ENCODE results near the gene SRGAP3.

The SRGAP3 gene

DNA sequence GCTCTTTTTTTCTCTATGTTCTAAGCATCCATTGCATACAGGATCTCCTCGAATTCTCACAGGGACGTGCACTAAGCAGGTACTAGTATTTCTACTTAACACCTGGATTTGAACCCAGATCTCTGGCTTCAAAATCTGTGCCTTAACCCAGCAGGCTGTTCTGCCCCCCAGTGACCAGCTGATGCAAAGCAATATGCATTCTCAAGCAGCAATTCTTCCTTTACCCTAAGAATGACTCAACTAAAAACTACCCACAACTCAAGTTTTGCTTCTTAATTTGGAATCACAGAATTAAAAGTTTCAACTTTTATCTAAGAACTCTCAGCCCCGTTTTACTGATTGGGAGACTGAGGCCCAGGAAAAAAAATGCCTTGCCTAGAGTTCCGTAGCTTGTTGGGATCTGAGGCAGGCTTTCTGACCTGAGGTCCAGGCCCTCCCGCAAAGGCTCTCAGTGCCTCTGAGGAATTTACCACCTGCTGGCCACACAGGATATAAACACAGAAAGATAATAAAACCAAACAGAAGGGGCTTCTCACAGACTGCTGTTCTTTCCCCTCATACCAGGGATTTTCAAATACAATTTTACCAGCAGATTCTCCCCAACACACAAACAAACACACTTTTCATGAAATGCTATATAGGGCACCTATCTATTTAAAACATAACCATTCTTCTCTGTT, 170.7 kb downstream of the SRGAP3 start:
- Histone ChIP-seq H4K20me1 (ENCODE audit: insufficient read depth, low read length) (no peaks in the 10 kb centered on the region), H3K9ac (ENCODE audit: low read length) (no peak overlapping the region), H3K9me2 (ENCODE audit: low read depth, low read length) (no peaks in the 10 kb centered on the region), H3F3A (ENCODE audit: insufficient read depth, low read length) (no peaks in the 10 kb centered on the region), H3K9me3 (ENCODE audit: low read length) (no peaks in the 10 kb centered on the region), H3K36me3 (ENCODE audit: insufficient read depth, low read length) (no peaks in the 10 kb centered on the region), H3K27ac (ENCODE audit: low read depth, low read length, poor library complexity, severe bottlenecking) (no peak overlapping the region), H2AFZ (ENCODE audit: low read length) (no peak overlapping the region), H3K4me1 (ENCODE audit: insufficient read depth, low read length, severe bottlenecking) (no peaks in the 10 kb centered on the region), H3K79me2 (ENCODE audit: insufficient read depth, low read length) (no peaks in the 10 kb centered on the region), H3K4me3 (ENCODE audit: low read depth, low read length, poor library complexity, severe bottlenecking) (no peak overlapping the region), H3K4me2 (ENCODE audit: low read length) (no peak overlapping the region), H3K27me3 (ENCODE audit: insufficient read depth, low read length) (no peaks in the 10 kb centered on the region; the same call in 1 of the 2 replicates)
- no peak for TF ChIP-seq EZH2 (IDR thresholded peaks at IDR 0.05; ENCODE audit: borderline replicate concordance, low read length)
- TF ChIP-seq, protein P1, sequence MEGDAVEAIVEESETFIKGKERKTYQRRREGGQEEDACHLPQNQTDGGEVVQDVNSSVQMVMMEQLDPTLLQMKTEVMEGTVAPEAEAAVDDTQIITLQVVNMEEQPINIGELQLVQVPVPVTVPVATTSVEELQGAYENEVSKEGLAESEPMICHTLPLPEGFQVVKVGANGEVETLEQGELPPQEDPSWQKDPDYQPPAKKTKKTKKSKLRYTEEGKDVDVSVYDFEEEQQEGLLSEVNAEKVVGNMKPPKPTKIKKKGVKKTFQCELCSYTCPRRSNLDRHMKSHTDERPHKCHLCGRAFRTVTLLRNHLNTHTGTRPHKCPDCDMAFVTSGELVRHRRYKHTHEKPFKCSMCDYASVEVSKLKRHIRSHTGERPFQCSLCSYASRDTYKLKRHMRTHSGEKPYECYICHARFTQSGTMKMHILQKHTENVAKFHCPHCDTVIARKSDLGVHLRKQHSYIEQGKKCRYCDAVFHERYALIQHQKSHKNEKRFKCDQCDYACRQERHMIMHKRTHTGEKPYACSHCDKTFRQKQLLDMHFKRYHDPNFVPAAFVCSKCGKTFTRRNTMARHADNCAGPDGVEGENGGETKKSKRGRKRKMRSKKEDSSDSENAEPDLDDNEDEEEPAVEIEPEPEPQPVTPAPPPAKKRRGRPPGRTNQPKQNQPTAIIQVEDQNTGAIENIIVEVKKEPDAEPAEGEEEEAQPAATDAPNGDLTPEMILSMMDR (IDR thresholded peaks at IDR 0.05; ENCODE audit: low read length), result peak; percentile 24; the same call in 1 of the 2 replicates

DNA sequence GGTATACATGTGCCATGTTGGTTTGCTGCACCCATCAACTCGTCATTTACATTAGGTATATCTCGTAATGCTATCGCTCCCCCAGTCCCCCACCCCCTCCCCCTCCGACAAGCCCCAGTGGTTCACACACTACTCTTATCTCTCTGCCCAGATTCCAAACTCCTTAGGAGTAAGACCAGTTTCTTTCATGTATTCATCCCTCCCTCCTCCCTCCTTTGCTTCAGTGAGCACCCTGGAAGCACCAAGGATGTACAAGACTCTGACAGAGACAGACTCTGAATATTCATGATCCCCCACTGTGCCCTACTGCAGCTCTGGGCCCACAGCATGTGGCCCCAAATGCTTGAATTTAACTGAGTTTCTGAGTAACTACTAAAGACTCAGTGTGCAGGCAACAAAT, 172.4 kb downstream of the SRGAP3 start:
- Histone ChIP-seq H3K4me1 (ENCODE audit: insufficient read depth, low read length, severe bottlenecking) (no peaks in the 10 kb centered on the region), H3K4me3 (ENCODE audit: low read depth, low read length, poor library complexity, severe bottlenecking) (no peak overlapping the region), H3K9ac (ENCODE audit: low read length) (no peak overlapping the region), H3K4me2 (ENCODE audit: low read length) (no peak overlapping the region), H2AFZ (ENCODE audit: low read length) (no peak overlapping the region), H3K79me2 (ENCODE audit: insufficient read depth, low read length) (no peaks in the 10 kb centered on the region), H3K36me3 (ENCODE audit: insufficient read depth, low read length) (no peaks in the 10 kb centered on the region), H3K27me3 (ENCODE audit: insufficient read depth, low read length) (no peaks in the 10 kb centered on the region; the same call in 1 of the 2 replicates), H3K9me3 (ENCODE audit: low read length) (no peaks in the 10 kb centered on the region), H4K20me1 (ENCODE audit: insufficient read depth, low read length) (no peaks in the 10 kb centered on the region), H3K9me2 (ENCODE audit: low read depth, low read length) (no peaks in the 10 kb centered on the region), H3F3A (ENCODE audit: insufficient read depth, low read length) (no peaks in the 10 kb centered on the region), H3K27ac (ENCODE audit: low read depth, low read length, poor library complexity, severe bottlenecking) (no peak overlapping the region)
- TF ChIP-seq, protein P1 (IDR thresholded peaks at IDR 0.05; ENCODE audit: low read length), result no peak
- no peak for TF ChIP-seq EZH2 (IDR thresholded peaks at IDR 0.05; ENCODE audit: borderline replicate concordance, low read length)

DNA sequence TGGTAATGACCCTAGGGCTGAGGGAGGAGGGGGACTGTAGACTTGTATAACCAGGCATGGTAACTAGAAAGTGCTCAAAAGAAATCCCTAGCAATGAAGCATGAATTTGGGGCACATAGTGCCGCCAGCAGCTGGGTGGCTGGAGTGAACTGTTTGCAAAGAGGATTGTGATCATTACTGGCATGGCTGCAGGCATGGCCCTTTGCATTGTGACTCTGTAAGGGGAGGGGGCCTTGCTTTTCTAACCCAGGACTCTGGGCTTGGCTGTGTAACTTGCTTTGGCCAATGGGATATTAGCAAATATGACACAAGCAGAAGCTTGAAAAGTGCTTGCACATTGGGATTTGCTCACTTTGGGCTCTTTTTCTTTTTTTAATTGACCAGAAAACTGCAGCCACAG, 173.7 kb downstream of the SRGAP3 start:
- H3K9me3 ChIP-seq (ENCODE audit: low read length), result no peaks in the 10 kb centered on the region
- TF ChIP-seq, protein P1 (IDR thresholded peaks at IDR 0.05; ENCODE audit: low read length), result no peak
- no peak for TF ChIP-seq EZH2 (IDR thresholded peaks at IDR 0.05; ENCODE audit: borderline replicate concordance, low read length)
- no peaks in the 10 kb centered on the region for H3K9me2 ChIP-seq (ENCODE audit: low read depth, low read length)
- H2AFZ ChIP-seq (ENCODE audit: low read length), result no peak overlapping the region
- no peaks in the 10 kb centered on the region; the same call in 1 of the 2 replicates for H3K27me3 ChIP-seq (ENCODE audit: insufficient read depth, low read length)
- H3K79me2 ChIP-seq (ENCODE audit: insufficient read depth, low read length), result no peaks in the 10 kb centered on the region
- H3K27ac ChIP-seq (ENCODE audit: low read depth, low read length, poor library complexity, severe bottlenecking), result no peak overlapping the region
- H3K4me1 ChIP-seq (ENCODE audit: insufficient read depth, low read length, severe bottlenecking), result no peaks in the 10 kb centered on the region
- H3K4me3 ChIP-seq (ENCODE audit: low read depth, low read length, poor library complexity, severe bottlenecking), result no peak overlapping the region
- H4K20me1 ChIP-seq (ENCODE audit: insufficient read depth, low read length), result no peaks in the 10 kb centered on the region
- H3K36me3 ChIP-seq (ENCODE audit: insufficient read depth, low read length), result no peaks in the 10 kb centered on the region
- no peak overlapping the region for H3K4me2 ChIP-seq (ENCODE audit: low read length)
- no peak overlapping the region for H3K9ac ChIP-seq (ENCODE audit: low read length)
- no peaks in the 10 kb centered on the region for H3F3A ChIP-seq (ENCODE audit: insufficient read depth, low read length)
